Retinal pigment epithelial cell (primary cell): ENCODE measurements around the gene HDAC7.
A peak's percentile ranks its signal among the peaks of the same experiment; 100 is the strongest.

ENCODE experiments used
- DNase-seq: peaks from one replicate; pipeline ENCODE4 v3.0.0-alpha.2; 2010; ENCODE audit warnings: low read depth
- H3K4me3 ChIP-seq: 2 replicates; pipeline ENCODE4 v1.5.1; 2011; ENCODE audit warnings: mild to moderate bottlenecking, low read length, control low read depth, moderate library complexity
- CTCF ChIP-seq: conservative IDR thresholded peaks from 2 replicates; pipeline ENCODE4 v1.5.1; 2011; ENCODE audit warnings: low read depth, low read length, control low read depth, inconsistent platforms

The HDAC7 gene

GRCh38 chr12:47828008-47828975 lies 8.6 kb upstream of the HDAC7 start:
- H3K4me3 ChIP-seq = no peak overlapping the region
- no peak for TF ChIP-seq CTCF
- DNase-seq = no peak

- TF ChIP-seq CTCF = no peak
- no peak overlapping the region for H3K4me3 ChIP-seq
- DNase-seq = peak; percentile 74
These were observed 5.5 kb upstream of the HDAC7 start for GRCh38 chr12:47825173-47825639.

GRCh38 chr12:47824635-47825034 lies 4.9 kb upstream of the HDAC7 start:
- no peak for TF ChIP-seq CTCF
- no peak overlapping the region for H3K4me3 ChIP-seq
- DNase-seq = no peak

- no peak overlapping the region for H3K4me3 ChIP-seq
- TF ChIP-seq CTCF = no peak
- DNase-seq = no peak
These were observed 4.5 kb upstream of the HDAC7 start for GRCh38 chr12:47824198-47824597.

- no peak overlapping the region for H3K4me3 ChIP-seq
- TF ChIP-seq CTCF = no peak
- DNase-seq = no peak
These were observed 3.9 kb upstream of the HDAC7 start for GRCh38 chr12:47823422-47824086.

- no peak for DNase-seq
- H3K4me3 ChIP-seq = no peak overlapping the region
- TF ChIP-seq CTCF = no peak
These were observed 3.2 kb upstream of the HDAC7 start for GRCh38 chr12:47822863-47823262.
